Measurements from ENCODE around the gene LRRC8D. TPM values are rescaled to one million over a fixed set of nuclear protein-coding genes. Genes with fewer than 3 reads are reported as not detected.

The LRRC8D gene
- total RNA-seq, 4 donors from 2014 or later, result 28.9 to 113 (median 58.8) TPM

DNA sequence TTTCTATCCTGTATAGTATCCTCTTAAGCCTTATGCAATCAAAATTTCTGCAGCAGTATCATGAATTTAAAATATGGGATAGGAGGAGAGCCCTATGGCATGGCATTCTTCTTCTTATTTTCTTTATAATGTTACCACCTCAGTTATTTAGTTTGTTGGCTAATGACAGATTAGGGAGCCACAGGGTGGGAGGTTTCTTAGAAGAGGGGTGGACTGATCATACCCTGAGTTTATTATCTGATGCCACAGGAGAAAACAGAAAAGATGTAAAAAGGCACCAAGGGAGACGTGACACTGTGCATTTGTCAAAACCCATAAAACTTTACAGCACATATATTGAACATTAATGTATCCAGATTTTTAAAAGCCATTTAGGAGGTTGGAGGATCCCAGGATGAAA is 66.9 kb downstream of the LRRC8D start:
- DNase-seq, result no peak
- H3K36me3 ChIP-seq, result no peaks in the 10 kb centered on the region
- no peaks in the 10 kb centered on the region for H3K9me3 ChIP-seq
- no peaks in the 10 kb centered on the region for H3K27me3 ChIP-seq
- no peak for TF ChIP-seq POLR2A (IDR thresholded peaks at IDR 0.05)
- TF ChIP-seq, protein P1, sequence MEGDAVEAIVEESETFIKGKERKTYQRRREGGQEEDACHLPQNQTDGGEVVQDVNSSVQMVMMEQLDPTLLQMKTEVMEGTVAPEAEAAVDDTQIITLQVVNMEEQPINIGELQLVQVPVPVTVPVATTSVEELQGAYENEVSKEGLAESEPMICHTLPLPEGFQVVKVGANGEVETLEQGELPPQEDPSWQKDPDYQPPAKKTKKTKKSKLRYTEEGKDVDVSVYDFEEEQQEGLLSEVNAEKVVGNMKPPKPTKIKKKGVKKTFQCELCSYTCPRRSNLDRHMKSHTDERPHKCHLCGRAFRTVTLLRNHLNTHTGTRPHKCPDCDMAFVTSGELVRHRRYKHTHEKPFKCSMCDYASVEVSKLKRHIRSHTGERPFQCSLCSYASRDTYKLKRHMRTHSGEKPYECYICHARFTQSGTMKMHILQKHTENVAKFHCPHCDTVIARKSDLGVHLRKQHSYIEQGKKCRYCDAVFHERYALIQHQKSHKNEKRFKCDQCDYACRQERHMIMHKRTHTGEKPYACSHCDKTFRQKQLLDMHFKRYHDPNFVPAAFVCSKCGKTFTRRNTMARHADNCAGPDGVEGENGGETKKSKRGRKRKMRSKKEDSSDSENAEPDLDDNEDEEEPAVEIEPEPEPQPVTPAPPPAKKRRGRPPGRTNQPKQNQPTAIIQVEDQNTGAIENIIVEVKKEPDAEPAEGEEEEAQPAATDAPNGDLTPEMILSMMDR (IDR thresholded peaks at IDR 0.05), result no peak
- no peak overlapping the region for H3K27ac ChIP-seq
- H3K4me1 ChIP-seq, result no peaks in the 10 kb centered on the region
- no peak overlapping the region for H3K4me3 ChIP-seq

DNA sequence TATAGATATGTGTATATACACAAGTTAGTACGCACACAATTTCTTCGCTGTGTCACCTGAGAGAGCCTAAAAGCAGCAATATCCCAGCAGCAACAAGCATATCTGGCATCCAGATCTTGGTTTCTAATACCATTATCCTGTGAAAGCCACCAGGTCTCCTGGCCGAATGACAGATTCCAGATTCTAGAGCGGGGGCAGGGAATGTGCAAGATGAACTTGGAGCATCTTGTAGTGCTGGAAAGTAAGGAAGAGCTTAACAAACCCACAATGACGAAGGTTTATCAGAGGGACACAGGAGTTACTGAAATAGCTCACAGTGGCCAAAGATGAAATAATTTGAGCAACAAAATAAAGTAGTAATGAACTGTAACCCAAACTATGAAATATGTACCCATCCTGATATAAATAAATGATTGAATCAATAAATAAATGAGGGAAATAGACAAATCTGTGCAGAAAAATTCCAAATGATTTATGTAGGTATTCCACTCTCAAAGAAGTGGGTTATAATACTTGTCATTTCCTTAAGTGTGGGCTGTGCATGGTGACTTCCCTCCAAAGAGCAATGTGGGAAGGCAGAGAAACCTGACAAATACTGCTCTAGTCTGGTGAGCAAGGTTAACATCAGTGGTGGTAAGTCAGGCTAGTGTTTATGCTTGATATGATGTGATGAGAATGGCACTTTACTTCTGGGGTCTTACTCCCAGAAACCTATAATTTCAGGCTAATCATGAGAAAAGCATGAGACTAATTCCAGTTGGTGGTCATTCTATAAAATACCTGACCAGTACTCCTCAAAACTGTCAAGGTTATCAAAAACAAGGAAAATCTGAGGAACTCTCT is 67.9 kb downstream of the LRRC8D start:
- no peak overlapping the region for H3K4me3 ChIP-seq
- H3K9me3 ChIP-seq, result no peaks in the 10 kb centered on the region
- no peak for TF ChIP-seq POLR2A (IDR thresholded peaks at IDR 0.05)
- TF ChIP-seq, protein P1 (IDR thresholded peaks at IDR 0.05), result no peak
- no peaks in the 10 kb centered on the region for H3K4me1 ChIP-seq
- H3K36me3 ChIP-seq, result no peaks in the 10 kb centered on the region
- no peak for DNase-seq
- H3K27ac ChIP-seq, result no peak overlapping the region
- no peaks in the 10 kb centered on the region for H3K27me3 ChIP-seq

DNA sequence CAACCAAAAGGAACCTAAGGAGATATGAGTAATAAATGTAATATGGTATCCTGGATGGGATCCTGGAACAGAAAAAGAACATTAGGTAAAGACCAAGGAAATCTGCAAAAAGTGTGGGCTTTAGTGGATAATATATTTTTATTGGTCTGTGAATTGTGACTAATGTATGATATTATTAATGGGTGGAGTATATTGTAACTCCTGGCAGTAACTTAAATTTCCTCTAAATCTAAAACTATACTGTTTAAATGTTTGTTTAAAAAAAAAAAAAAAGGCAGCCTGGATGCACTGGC is 68.4 kb downstream of the LRRC8D start:
- Histone ChIP-seq H3K4me1 (no peaks in the 10 kb centered on the region), H3K27me3 (no peaks in the 10 kb centered on the region), H3K27ac (no peak overlapping the region), H3K9me3 (no peaks in the 10 kb centered on the region), H3K36me3 (no peaks in the 10 kb centered on the region), H3K4me3 (no peak overlapping the region)
- no peak for DNase-seq
- TF ChIP-seq POLR2A (IDR thresholded peaks at IDR 0.05), result no peak
- TF ChIP-seq, protein P1 (IDR thresholded peaks at IDR 0.05), result no peak

DNA sequence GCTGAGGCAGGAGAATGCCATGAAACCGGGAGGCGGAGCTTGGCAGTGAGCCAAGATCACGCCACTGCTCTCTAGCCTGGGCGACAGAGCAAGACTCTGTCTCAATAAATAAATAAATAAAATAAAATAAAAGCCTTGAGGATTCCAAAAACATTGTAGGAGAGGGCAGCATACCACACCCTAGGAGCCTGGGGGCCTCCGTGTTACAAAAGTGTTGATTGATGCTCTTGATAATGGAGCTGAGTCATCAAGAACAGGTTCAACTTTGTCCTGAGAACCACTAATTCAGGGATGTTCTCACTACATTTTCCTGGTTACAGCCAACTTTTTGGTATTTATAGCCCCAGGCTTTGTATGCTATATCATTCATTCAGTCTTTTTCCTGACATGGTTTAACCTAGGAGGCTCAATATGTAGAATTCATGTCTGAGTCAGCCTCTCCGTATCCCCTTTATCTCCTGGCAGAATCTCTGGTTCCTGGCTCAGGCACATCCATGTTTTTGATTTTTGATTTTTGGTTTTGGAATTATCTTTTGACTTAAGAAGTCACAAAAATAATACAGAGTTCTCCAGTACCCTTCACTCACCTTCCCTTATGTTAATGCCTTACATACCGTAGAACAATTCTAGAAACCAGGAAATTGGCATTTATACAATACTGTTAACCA is 69.4 kb downstream of the LRRC8D start:
- no peaks in the 10 kb centered on the region for H3K4me1 ChIP-seq
- H3K36me3 ChIP-seq, result no peaks in the 10 kb centered on the region
- no peak overlapping the region for H3K4me3 ChIP-seq
- TF ChIP-seq POLR2A (IDR thresholded peaks at IDR 0.05), result no peak
- TF ChIP-seq, protein P1 (IDR thresholded peaks at IDR 0.05), result no peak
- no peak overlapping the region for H3K27ac ChIP-seq
- no peaks in the 10 kb centered on the region for H3K9me3 ChIP-seq
- H3K27me3 ChIP-seq, result no peaks in the 10 kb centered on the region
- DNase-seq, result no peak

DNA sequence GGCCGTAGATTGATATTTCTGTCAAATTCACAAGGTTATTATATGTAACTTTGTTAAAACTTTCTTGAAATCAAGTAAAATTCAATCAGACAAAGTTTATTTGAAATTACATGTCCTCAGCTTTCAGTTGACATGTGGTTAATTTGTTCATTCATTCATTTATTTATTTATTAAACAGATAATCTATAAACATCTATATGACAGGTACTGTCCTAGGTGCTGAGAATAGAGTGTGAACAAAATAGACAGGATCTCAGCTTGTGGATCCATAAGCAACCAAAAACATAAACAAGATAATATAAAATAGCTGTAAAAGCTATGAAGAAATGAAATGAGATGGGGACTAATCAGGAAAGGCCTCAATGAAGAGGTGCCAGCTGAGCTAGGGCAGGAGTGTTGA is 72.0 kb downstream of the LRRC8D start:
- Histone ChIP-seq H3K27ac (no peak overlapping the region), H3K9me3 (no peaks in the 10 kb centered on the region), H3K36me3 (no peaks in the 10 kb centered on the region), H3K27me3 (no peaks in the 10 kb centered on the region), H3K4me1 (no peaks in the 10 kb centered on the region), H3K4me3 (no peak overlapping the region)
- no peak for DNase-seq
- no peak for TF ChIP-seq POLR2A (IDR thresholded peaks at IDR 0.05)
- TF ChIP-seq, protein P1 (IDR thresholded peaks at IDR 0.05), result no peak
